Transverse colon (tissue), 4 donors: Measurements from ENCODE around the gene SAMD13. TPM values are rescaled to one million over a fixed set of nuclear protein-coding genes. Genes with fewer than 3 reads are reported as not detected.
A peak's percentile ranks its signal among the peaks of the same experiment; 100 is the strongest.

Experiments
- DNase-seq: peaks from one replicate; pipeline ENCODE4 v3.0.0-alpha.2; 2019
- H3K27ac ChIP-seq, 4 donors: fragments of 200-600 bp; sonication (generic); 2 replicates each; pipeline ENCODE4 v1.5.1; 2016 to 2018; ENCODE audit warnings: inconsistent platforms in 4 of 4
- H3K27me3 ChIP-seq: fragments of 200-600 bp; sonication (generic); 2 replicates; pipeline ENCODE4 v1.5.1; 2017; ENCODE audit warnings: inconsistent platforms
- H3K36me3 ChIP-seq, 4 donors: fragments of 200-600 bp; sonication (generic); 2 replicates each; pipeline ENCODE4 v1.5.1; 2017 to 2019; ENCODE audit warnings: inconsistent platforms in 4 of 4
- H3K4me1 ChIP-seq, 4 donors: fragments of 200-600 bp; sonication (generic); 2 replicates each; pipeline ENCODE4 v1.5.1; 2017 to 2020; ENCODE audit warnings: inconsistent platforms in 4 of 4
- H3K4me3 ChIP-seq, 4 donors: fragments of 200-600 bp; sonication (generic); 1 replicate in 1 of 4; 2 replicates in 3 of 4; pipeline versions ENCODE4 v1.5.1 to v1.6.1; 2017 to 2019; ENCODE audit warnings: inconsistent platforms in 4 of 4
- H3K9me3 ChIP-seq, 2 donors: fragments of 200-600 bp; sonication (generic); 2 replicates each; pipeline ENCODE4 v1.5.1; 2017 to 2019; ENCODE audit warnings: inconsistent platforms in 2 of 2
- CTCF ChIP-seq, 5 experiments: fragments of 200-600 bp in 3 of 5; fragments of 450-650 bp in 2 of 5; sonication (generic) in 3 of 5; IDR thresholded peaks; 1 replicate in 2 of 5; 2 replicates in 3 of 5; pipeline ENCODE4 v1.5.1; 2016 to 2017; ENCODE audit warnings: antibody characterized with exemption in 5 of 5, inconsistent platforms in 3 of 5, mild to moderate bottlenecking in 2 of 5, moderate library complexity in 1 of 5
- EP300 ChIP-seq: sonication (generic); formaldehyde crosslinking; IDR thresholded peaks from one replicate; pipeline ENCODE4 v1.6.1; 2017; ENCODE audit warnings: antibody characterized with exemption, low read depth
- POLR2A ChIP-seq: fragments of 450-650 bp; IDR thresholded peaks from one replicate; pipeline ENCODE4 v1.6.1; 2016; ENCODE audit warnings: antibody characterized with exemption, mild to moderate bottlenecking, moderate library complexity
- POLR2AphosphoS5 ChIP-seq, 3 donors: sonication (generic); formaldehyde crosslinking; IDR thresholded peaks; one replicate each; pipeline ENCODE4 v1.6.1; 2016; ENCODE audit warnings: antibody characterized with exemption in 3 of 3
- WGBS, 2 donors: methylation state at CpG; one replicate each; pipeline ENCODE4 v1.1.5; 2018; ENCODE audit warnings: low coverage in 1 of 2; 5-methylcytosine and 5-hydroxymethylcytosine counted together
- in situ Hi-C, 4 donors: fragments of 200-750 bp; cut with MboI; loops; one replicate each; pipeline versions ENCODE4 v1.15.0 to v1.15.1; 2017; ENCODE audit warnings: low sequenced_read_pairs in 3 of 4, low pct_ligation_motif_present in 1 of 4, low pct_unique_long_range_greater_than_20kb in 1 of 4
- intact Hi-C: fragments of 100-400 bp; cut with DNase I; formaldehyde crosslinking; loops from one replicate; pipeline ENCODE4 v1.15.1; 2023; ENCODE audit warnings: low total_unique reads
- total RNA-seq, 4 donors: library from RNA; depleted of rRNA; stranded (reverse); fragments of >200 nt; gene quantifications; one replicate each; pipeline ENCODE4 v1.1.0, GENCODE V29; 2016

The SAMD13 gene
- total RNA-seq = 10 to 100 TPM in 3 of 4 donors, 1 to 10 TPM in 1; 2.2 to 17.8 (median 13.9) TPM

GRCh38 chr1:84301004-84301784 lies at the start of gene SAMD13:
TSS of gene SAMD13 (plus strand) at chr1:84301708. CDS start at chr1:84303235, 1,527 bp downstream.
- Histone ChIP-seq H3K4me1 (peaks cover 6 to 60% (median 16%) of the 10 kb centered on the region in 4 donors), H3K27me3 (no peaks in the 10 kb centered on the region), H3K27ac (peak within 1 kb of the TSS; percentile 87 to 94 (median 92)), H3K9me3 (no peaks in the 10 kb centered on the region), H3K4me3 (peak within 1 kb of the TSS in 3 of 4 donors; percentile 30 to 48 (median 35)), H3K36me3 (no peaks in the 10 kb centered on the region)
- 8 to 17% methylated on average over 5 of the region's 5 CpGs for WGBS, 2 donors
- DNase-seq = peak; percentile 90
- in situ Hi-C loops (loop anchor here in 1 of 4 donors (10.0 kb wide), 1 partner anchor 134 kb away; no protein-coding TSS in a partner anchor), intact Hi-C loops (no loop called here)
- TF ChIP-seq POLR2A = no peak
- TF ChIP-seq EP300 = peak; percentile 33
- TF ChIP-seq POLR2AphosphoS5 (IDR thresholded peaks at IDR 0.05) = peak in 2 of 3 donors; percentile 12 to 55

GRCh38 chr1:84253036-84253435 lies 48.5 kb upstream of the SAMD13 start:
- Histone ChIP-seq H3K4me3 (no peak overlapping the region), H3K27ac (peak overlapping the region in 3 of 4 donors; percentile 68 to 73 (median 73)), H3K36me3 (no peaks in the 10 kb centered on the region), H3K9me3 (peaks cover 6 to 8% of the 10 kb centered on the region in 2 donors), H3K27me3 (no peaks in the 10 kb centered on the region), H3K4me1 (peaks cover 0 to 30% (median 19%) of the 10 kb centered on the region in 4 donors)
- intact Hi-C loops = no loop called here
- no peak for TF ChIP-seq POLR2A
- TF ChIP-seq EP300 = no peak
- TF ChIP-seq CTCF (IDR thresholded peaks at IDR 0.05) = no peak
- no peak for TF ChIP-seq POLR2AphosphoS5 (IDR thresholded peaks at IDR 0.05)
- 71 to 78% methylated on average over 1 to 2 of the region's 2 CpGs for WGBS, 2 donors
- DNase-seq = no peak
- in situ Hi-C loops = no loop called here

- peak; percentile 63 for DNase-seq
- no peak for TF ChIP-seq CTCF (IDR thresholded peaks at IDR 0.05)
- peak in 2 of 3 donors; percentile 35 to 68 for TF ChIP-seq POLR2AphosphoS5 (IDR thresholded peaks at IDR 0.05)
- no peak for TF ChIP-seq EP300
- TF ChIP-seq POLR2A = peak; percentile 49
- in situ Hi-C loops (no loop called here), intact Hi-C loops (no loop called here)
- no peak overlapping the region for H3K4me3 ChIP-seq
- H3K4me1 ChIP-seq = peaks cover 0 to 24% (median 17%) of the 10 kb centered on the region in 4 donors
- no peaks in the 10 kb centered on the region for H3K27me3 ChIP-seq
- peak overlapping the region; percentile 59 to 73 (median 70) for H3K27ac ChIP-seq
- no peaks in the 10 kb centered on the region for H3K36me3 ChIP-seq
- H3K9me3 ChIP-seq = peaks cover 6 to 8% of the 10 kb centered on the region in 2 donors
- WGBS, 2 donors = 31 to 69% methylated on average over 2 to 4 of the region's 4 CpGs
Observed at GRCh38 chr1:84253891-84254290, 47.6 kb upstream of the SAMD13 start.

GRCh38 chr1:84254703-84255238 lies 46.7 kb upstream of the SAMD13 start:
- Histone ChIP-seq H3K9me3 (peaks cover 6 to 8% of the 10 kb centered on the region in 2 donors), H3K36me3 (no peaks in the 10 kb centered on the region), H3K27ac (peak overlapping the region; percentile 59 to 73 (median 70)), H3K4me3 (no peak overlapping the region), H3K27me3 (no peaks in the 10 kb centered on the region), H3K4me1 (peaks cover 0 to 24% (median 17%) of the 10 kb centered on the region in 4 donors)
- DNase-seq = no peak
- TF ChIP-seq POLR2AphosphoS5 (IDR thresholded peaks at IDR 0.05) (peak in 2 of 3 donors; percentile 59 to 62), POLR2A (peak; percentile 22), CTCF (IDR thresholded peaks at IDR 0.05) (no peak), EP300 (no peak)
- intact Hi-C loops (no loop called here), in situ Hi-C loops (no loop called here)
- 75 to 78% methylated on average over 1 to 2 of the region's 2 CpGs for WGBS, 2 donors
